Measurements from ENCODE around the gene MINPP1.

- TF ChIP-seq CTCF (conservative IDR thresholded peaks at IDR 0.05; ENCODE audit: low read depth, low read length) (no peak), EZH2 (IDR thresholded peaks at IDR 0.05; ENCODE audit: borderline replicate concordance, low read depth, low read length, poor library complexity, severe bottlenecking) (no peak)
Measured at GRCh38 chr10:87538092-87539015, 33.7 kb downstream of the MINPP1 start.
